ENCODE data around the gene AKAP1.

Gene AKAP1, protein sequence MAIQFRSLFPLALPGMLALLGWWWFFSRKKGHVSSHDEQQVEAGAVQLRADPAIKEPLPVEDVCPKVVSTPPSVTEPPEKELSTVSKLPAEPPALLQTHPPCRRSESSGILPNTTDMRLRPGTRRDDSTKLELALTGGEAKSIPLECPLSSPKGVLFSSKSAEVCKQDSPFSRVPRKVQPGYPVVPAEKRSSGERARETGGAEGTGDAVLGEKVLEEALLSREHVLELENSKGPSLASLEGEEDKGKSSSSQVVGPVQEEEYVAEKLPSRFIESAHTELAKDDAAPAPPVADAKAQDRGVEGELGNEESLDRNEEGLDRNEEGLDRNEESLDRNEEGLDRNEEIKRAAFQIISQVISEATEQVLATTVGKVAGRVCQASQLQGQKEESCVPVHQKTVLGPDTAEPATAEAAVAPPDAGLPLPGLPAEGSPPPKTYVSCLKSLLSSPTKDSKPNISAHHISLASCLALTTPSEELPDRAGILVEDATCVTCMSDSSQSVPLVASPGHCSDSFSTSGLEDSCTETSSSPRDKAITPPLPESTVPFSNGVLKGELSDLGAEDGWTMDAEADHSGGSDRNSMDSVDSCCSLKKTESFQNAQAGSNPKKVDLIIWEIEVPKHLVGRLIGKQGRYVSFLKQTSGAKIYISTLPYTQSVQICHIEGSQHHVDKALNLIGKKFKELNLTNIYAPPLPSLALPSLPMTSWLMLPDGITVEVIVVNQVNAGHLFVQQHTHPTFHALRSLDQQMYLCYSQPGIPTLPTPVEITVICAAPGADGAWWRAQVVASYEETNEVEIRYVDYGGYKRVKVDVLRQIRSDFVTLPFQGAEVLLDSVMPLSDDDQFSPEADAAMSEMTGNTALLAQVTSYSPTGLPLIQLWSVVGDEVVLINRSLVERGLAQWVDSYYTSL

DNA sequence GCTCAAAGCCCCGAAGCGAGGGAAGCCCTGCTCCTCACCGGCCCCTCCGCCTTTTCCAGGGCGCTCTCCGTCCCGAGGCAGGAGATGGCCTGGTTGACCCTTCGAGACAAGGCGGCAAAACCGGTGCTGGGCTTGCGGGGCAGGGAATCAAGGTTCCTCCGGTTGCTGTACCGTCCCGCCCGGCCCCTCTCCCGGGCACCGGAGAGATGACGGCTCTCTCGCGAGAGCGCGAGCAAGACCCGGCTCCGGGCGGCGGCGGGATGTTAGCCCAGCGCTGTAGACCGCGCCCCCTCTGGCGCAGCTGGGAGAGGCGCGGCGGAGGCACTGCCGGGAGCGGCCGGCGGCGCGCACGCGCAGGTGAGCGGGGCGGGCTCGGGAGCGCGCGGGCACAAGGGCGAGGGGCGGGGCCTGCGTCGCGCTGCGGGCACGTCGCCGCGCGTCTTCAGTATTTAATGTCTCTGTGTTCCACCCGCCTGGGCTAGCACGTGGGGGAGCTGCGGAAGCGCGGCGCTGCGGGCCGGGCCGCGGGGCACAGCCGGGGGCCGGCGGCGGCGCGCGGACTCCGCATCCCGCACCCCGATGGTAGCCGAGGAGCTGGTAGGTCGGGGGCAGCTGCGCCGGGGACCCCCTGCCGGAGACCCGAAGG, at the start of gene AKAP1:
Gene AKAP1 (plus strand): TSS at position 445 of the 646 bp plus-strand sequence. CDS start 20,219 bp downstream, outside the sequence.
- H3K27ac Mint-ChIP-seq, result peak within 1 kb of the TSS; percentile 85
- peak; percentile 95 for ATAC-seq

DNA sequence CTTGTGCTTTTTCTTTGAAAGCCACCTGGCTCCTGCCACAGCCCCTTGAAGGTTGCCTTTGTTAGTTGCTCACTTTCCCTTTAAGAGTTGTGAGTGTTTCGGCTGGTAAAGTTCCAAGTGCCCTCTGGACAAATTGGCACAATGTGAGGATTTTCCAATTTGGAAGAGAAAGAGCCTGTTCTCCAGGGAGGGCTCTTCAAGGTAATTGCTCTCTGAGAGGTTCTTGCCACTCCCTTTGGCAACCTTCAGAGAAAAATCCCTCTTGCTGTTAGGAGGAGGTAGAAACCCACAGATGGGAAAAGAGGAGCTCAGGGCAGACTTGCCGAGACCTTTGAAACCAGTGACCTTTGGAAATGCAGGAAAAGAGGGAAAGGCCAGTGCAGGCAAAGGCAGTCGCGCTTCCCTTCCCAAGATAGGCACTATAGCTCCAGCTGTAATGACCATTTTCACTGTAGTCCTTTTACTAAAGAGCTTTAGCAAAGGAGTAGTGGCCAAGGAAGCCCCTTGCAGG, 49.0 kb upstream of the AKAP1 start:
- ATAC-seq (no peak), DNase-seq (ENCODE audit: low spot score in 2 of 2) (no peak)
- H3K4me1 Mint-ChIP-seq, result no peaks in the 10 kb centered on the region
- H3K9me3 Mint-ChIP-seq, result no peaks in the 10 kb centered on the region
- no peaks in the 10 kb centered on the region for H3K36me3 Mint-ChIP-seq
- H3K4me3 Mint-ChIP-seq, result no peak overlapping the region
- no peak overlapping the region for H3K27ac Mint-ChIP-seq

More for the DNA sequence above, at the start of gene AKAP1:
- Mint-ChIP-seq H3K4me1 (peaks cover 30% of the 10 kb centered on the region), H3K9me3 (no peaks in the 10 kb centered on the region), H3K36me3 (peaks cover 6% of the 10 kb centered on the region), H3K4me3 (peak within 1 kb of the TSS; percentile 86)
- peak; percentile 94 to 95 for DNase-seq (ENCODE audit: low spot score in 2 of 2)

DNA sequence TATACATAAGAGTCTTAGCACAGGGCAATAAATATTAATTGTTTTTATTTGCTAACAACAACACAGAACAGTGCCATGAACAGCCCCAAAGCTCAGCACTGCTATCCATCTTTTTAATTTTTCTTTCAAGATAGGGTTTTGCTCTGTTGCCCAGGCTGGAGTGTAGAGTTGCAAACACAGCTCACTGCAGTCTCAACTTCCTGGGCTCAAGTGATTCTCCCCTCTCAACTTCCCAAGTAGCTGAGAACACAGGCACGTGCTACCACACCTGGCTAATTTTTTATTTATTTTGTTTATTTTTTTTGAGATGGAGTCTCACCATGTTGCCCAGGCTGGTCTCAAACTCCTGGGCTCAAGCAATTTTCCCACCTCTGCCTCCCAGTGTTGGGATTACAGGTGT, 47.6 kb upstream of the AKAP1 start:
- no peak for ATAC-seq

DNA sequence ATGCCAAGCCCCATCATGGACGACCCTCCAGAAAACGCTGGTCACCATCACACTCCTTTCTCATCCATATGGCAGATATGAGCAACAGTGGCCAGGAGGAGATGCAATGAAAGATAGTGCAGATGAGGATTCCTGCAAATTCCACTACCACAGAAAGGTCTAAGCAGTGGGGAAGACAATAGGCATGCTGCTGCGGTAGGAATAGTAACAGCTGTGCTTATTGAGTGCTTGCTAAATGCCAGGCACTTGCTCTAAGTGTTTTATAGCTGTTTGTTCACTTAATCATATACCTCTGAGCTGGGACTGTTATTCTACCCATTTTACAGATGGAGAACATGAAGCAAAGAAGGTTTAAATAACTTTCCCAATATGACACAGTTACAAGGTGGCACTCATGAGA, 46.6 kb upstream of the AKAP1 start:
- no peak overlapping the region for H3K27ac Mint-ChIP-seq
- ATAC-seq (no peak), DNase-seq (ENCODE audit: low spot score in 2 of 2) (no peak)
- no peak overlapping the region for H3K4me3 Mint-ChIP-seq
- no peaks in the 10 kb centered on the region for H3K36me3 Mint-ChIP-seq
- no peaks in the 10 kb centered on the region for H3K9me3 Mint-ChIP-seq
- H3K4me1 Mint-ChIP-seq, result no peaks in the 10 kb centered on the region

More for the DNA sequence above, 47.6 kb upstream of the AKAP1 start:
- Mint-ChIP-seq H3K4me1 (no peaks in the 10 kb centered on the region), H3K36me3 (no peaks in the 10 kb centered on the region), H3K9me3 (no peaks in the 10 kb centered on the region), H3K4me3 (no peak overlapping the region), H3K27ac (no peak overlapping the region)
- no peak for DNase-seq (ENCODE audit: low spot score in 2 of 2)

DNA sequence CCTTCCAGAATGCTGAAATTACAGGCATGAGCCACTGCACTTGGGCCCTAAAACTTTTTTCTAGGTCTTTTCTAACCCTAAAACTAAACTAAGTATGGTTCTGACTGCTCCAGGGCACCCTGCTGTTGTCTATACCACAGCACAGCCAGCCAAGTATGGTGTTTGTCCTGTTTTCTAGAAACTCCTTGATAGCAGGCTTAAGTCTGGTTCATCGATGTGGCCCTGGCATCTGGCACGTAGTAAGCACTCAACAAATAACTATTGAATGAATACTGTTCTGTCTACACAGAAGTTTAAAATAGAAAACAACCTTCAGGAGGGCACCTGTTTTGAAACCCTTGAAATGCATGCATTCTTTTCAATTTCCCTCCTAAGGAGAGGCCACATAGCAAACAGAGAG, 44.5 kb upstream of the AKAP1 start:
- Mint-ChIP-seq H3K9me3 (no peaks in the 10 kb centered on the region), H3K27ac (no peak overlapping the region), H3K36me3 (no peaks in the 10 kb centered on the region), H3K4me3 (no peak overlapping the region), H3K4me1 (no peaks in the 10 kb centered on the region)
- DNase-seq (ENCODE audit: low spot score in 2 of 2), result no peak
- no peak for ATAC-seq

DNA sequence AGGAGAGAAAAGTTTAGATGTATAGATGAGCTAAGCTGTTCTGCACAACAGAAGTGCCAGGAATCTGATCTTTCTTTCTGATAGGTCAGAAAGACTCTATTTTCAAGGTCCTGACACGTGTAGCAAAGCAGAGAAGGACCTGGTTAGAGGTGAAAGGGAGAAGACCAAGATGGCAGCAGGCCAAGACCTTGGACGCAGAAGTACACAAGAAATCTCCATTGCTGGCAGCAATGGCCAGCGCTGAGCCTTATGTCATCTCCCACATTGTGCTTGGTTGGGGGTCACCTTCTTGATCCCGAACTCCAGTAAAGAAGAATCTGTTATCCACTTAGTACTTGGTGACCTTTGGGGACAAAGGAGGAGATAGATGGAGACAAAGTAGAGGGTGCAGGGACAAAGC, 41.8 kb upstream of the AKAP1 start:
- DNase-seq (ENCODE audit: low spot score in 2 of 2), result no peak
- Mint-ChIP-seq H3K36me3 (no peaks in the 10 kb centered on the region), H3K4me3 (no peak overlapping the region), H3K27ac (no peak overlapping the region), H3K9me3 (no peaks in the 10 kb centered on the region), H3K4me1 (peaks cover 10% of the 10 kb centered on the region)
- ATAC-seq, result no peak

DNA sequence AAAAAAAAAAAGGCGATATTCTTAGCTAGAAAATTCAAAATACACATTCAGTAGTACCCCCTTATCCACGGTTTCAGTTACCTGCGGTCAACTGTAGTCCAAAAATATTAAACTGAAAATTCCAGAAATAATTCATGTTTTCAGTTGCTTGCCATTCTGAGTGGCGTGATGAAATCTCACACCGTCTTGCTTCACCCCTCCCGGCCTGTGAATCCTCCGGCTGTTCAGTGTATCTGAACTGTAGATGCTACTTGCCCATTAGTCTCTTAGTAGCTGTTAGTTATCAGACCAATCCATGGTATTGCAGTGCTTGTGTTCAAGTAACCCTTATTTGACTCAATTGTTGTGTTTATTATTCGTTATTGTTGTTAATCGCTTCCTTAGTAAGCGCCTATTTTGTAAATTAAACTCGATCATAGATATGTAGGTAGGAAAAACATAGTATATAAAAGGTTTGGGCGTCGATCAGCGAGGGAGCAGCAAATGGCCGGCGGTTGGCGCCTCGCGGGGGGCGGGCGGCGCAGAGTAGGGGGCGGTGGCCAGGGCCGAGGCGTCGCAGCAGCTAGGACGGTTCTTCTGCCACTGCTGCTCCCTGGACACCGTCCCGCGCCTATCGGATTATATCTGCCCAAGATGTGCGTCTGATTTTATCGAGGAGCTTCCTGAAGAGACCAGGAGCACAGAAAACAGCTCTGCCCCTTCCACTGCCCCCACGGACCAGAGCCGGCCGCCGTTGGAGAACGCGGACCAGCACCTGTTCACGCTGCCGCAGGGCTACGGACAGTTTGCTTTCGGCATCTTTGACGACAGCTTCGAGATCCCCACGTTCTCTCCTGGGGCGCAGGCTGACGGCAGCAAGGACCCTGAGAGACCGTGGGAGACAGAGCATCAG, 39.8 kb upstream of the AKAP1 start:
- H3K27ac Mint-ChIP-seq, result no peak overlapping the region
- H3K4me1 Mint-ChIP-seq, result peaks cover 10% of the 10 kb centered on the region
- no peaks in the 10 kb centered on the region for H3K36me3 Mint-ChIP-seq
- H3K9me3 Mint-ChIP-seq, result no peaks in the 10 kb centered on the region
- DNase-seq (ENCODE audit: low spot score in 2 of 2) (no peak), ATAC-seq (no peak)
- peak overlapping the region; percentile 73 for H3K4me3 Mint-ChIP-seq

DNA sequence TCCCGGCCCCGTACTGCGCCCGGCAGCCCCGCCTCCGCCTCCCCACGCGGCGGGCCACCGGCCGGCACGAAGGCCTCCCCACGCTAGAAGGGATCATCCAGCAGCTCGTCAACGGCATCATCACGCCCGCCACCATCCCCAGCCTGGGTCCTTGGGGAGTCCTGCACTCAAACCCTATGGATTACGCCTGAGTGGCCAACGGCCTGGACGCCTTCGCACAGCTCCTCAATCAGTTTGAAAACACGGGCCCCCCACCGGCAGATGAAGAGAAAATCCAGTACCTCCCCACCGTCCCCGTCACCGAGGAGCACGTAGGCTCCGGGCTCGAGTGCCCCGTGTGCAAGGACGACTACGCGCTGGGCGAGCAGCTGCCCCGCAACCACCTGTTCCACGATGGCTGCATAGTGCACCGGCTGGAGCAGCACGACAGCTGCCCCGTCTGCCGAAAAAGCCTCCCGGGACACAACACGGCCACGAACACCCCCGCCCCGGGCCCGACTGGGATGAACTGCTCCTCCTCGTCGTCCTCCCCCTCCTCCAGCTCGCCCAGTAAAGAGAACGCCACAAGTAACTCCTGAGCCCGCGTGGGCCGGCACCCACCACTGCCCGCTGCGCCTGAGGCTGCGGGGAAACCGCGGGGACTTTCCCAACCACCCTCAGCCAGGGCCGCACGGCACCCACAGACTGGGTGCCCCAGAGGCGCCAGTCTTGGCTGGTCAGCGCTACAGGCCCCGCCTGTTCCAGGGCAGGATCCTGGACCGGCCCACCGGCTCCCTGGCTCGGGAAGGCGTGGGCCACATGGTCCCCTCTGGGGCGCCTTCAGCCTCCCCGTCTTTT, 39.0 kb upstream of the AKAP1 start:
- no peaks in the 10 kb centered on the region for H3K9me3 Mint-ChIP-seq
- peak; percentile 2 to 60 for DNase-seq (ENCODE audit: low spot score in 2 of 2)
- peaks cover 10% of the 10 kb centered on the region for H3K4me1 Mint-ChIP-seq
- no peak overlapping the region for H3K27ac Mint-ChIP-seq
- H3K4me3 Mint-ChIP-seq, result peak overlapping the region; percentile 73
- ATAC-seq, result peak; percentile 69
- H3K36me3 Mint-ChIP-seq, result no peaks in the 10 kb centered on the region

DNA sequence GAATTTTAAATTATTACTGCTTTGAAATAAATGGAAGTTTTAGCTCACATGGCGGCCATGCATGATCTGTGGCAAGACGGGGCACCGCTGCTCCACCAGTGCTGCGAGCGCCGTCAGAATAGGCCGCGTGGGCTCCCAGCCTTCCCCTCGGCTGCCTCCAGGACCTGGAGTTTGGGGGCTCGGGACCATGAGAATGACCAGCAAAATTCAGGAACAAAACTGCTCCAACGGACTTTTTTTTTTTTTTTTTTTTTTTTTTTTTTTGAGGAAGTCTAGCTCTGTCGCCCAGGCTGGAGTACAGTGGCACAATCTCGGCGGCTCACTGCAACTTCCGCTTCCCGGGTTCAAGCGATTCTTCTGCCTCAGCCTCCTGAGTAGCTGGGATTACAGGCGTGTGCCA, 38.3 kb upstream of the AKAP1 start:
- Mint-ChIP-seq H3K36me3 (no peaks in the 10 kb centered on the region), H3K4me3 (peak overlapping the region; percentile 73), H3K4me1 (peaks cover 10% of the 10 kb centered on the region), H3K27ac (no peak overlapping the region), H3K9me3 (no peaks in the 10 kb centered on the region)
- DNase-seq (ENCODE audit: low spot score in 2 of 2) (no peak), ATAC-seq (no peak)

DNA sequence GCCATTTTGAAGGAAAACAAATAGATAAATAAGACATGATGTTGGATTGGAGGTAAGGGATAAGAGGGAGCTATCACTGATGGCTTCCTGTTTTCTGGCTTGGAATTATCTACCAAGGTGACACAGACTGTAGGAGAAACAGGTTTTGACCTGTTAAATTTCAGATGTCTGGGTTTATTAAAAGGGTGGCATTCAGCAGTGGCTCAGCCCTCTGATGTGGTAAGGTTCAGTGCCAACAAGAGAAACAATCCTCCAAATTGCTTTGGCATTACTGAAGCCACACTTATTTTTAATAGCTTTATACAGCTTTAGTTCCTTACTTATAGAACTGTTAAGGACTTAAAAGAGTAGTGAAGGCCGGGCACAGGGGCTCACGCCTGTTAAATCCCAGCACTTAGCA, 37.0 kb upstream of the AKAP1 start:
- Mint-ChIP-seq H3K4me1 (peaks cover 10% of the 10 kb centered on the region), H3K4me3 (no peak overlapping the region), H3K36me3 (no peaks in the 10 kb centered on the region), H3K9me3 (no peaks in the 10 kb centered on the region), H3K27ac (no peak overlapping the region)
- ATAC-seq (no peak), DNase-seq (ENCODE audit: low spot score in 2 of 2) (no peak)

DNA sequence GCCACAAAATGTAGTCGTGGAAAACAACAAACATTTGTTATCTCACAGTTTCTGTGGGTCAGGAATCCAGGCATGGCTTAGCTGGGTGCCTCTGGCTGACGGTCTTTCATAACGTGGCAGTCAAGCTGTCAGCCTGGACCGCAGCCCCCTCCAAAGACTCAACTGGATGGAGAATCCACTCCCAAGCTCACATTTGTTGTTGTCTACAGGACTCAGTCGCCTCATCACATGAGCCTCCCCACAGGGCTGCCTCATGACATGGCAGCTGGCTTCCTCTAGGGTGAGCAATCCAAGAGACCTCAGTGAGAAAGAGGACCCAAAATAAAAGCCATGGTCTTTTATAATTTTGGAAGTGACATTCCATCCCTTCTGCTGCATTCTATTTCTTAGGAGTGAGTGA, 34.7 kb upstream of the AKAP1 start:
- no peaks in the 10 kb centered on the region for H3K36me3 Mint-ChIP-seq
- H3K27ac Mint-ChIP-seq, result no peak overlapping the region
- no peaks in the 10 kb centered on the region for H3K9me3 Mint-ChIP-seq
- H3K4me3 Mint-ChIP-seq, result no peak overlapping the region
- ATAC-seq (no peak), DNase-seq (ENCODE audit: low spot score in 2 of 2) (no peak)
- peaks cover 10% of the 10 kb centered on the region for H3K4me1 Mint-ChIP-seq

DNA sequence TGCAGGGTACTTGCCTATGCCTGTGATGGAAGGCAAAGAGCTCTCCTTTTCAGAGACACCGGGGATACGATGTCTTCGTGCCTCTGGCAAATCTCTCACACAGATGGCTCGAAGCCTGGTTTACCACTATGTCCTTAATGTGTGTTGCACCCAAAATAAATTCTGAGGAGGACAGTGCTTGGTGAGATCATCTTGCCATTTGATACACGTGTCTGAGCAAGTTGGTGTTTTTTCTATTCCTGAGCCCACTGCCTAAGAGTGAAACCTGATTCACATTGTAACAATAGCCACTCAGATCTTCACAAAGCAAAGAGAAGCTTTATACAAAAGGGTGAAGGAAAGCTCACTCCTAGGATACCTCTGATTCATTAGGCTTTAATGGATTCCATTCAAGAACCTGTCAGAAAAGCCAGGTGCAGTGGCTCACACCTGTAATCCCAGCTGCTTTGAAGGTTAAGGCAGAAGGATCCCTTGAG, 33.1 kb upstream of the AKAP1 start:
- no peak for DNase-seq (ENCODE audit: low spot score in 2 of 2)
- Mint-ChIP-seq H3K9me3 (no peaks in the 10 kb centered on the region), H3K4me1 (no peaks in the 10 kb centered on the region), H3K36me3 (no peaks in the 10 kb centered on the region), H3K27ac (no peak overlapping the region), H3K4me3 (no peak overlapping the region)
- ATAC-seq, result no peak

DNA sequence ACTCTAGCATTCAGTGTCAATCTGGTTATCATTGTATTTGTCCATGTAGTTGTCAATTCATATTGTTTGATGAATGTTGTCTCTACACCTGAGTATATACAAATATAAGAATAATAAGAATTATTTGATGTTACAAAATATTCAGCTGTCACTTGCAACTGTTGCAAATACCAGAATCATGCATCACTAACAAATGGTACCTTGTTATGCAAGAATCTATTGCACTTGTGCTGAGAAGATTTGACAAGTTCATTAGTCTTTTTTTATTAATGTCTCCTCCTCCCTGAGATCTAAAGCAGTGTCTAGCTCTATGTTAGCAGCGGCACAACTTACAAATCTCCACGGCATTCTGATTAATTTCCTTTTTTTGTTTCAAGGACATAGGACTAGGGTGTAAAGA, 22.2 kb upstream of the AKAP1 start:
- Mint-ChIP-seq H3K4me1 (no peaks in the 10 kb centered on the region), H3K27ac (no peak overlapping the region), H3K4me3 (no peak overlapping the region), H3K36me3 (peaks cover 4% of the 10 kb centered on the region), H3K9me3 (no peaks in the 10 kb centered on the region)
- no peak for DNase-seq (ENCODE audit: low spot score in 2 of 2)
- no peak for ATAC-seq

DNA sequence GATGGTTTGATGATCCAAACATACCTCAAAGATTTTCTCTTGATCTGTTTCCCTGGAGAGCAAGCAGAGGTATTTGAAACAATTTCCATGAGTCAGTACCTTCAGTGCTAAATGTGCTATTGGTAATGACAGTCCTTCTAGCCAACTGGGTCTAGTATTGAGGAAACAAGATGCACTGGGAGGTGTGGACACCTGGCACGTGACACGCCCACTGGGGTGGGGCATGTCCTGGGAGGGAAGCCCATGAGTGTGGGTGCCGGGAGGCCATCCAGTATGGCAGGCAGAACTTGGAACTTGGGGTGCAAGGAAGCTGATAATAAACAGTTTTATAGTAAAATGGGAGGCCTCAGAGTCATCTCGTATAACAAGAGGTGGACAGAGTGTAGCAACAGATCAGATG, 17.9 kb upstream of the AKAP1 start:
- DNase-seq (ENCODE audit: low spot score in 2 of 2) (no peak), ATAC-seq (no peak)
- peaks cover 4% of the 10 kb centered on the region for H3K36me3 Mint-ChIP-seq

More for the DNA sequence above, 17.9 kb upstream of the AKAP1 start:
- Mint-ChIP-seq H3K4me3 (no peak overlapping the region), H3K4me1 (no peaks in the 10 kb centered on the region), H3K9me3 (no peaks in the 10 kb centered on the region), H3K27ac (no peak overlapping the region)

Measured in stimulated activated effector memory CD8-positive, alpha-beta T cell treated with anti-CD3 and anti-CD28 coated beads, Interleukin-12 subunit alpha, Interleukin-12 subunit beta, amount 100 ng/mL, for 72 hours (primary cell).